Neural cell (in vitro differentiated cells): ENCODE results near the gene IQSEC1. TPM values are rescaled to one million over a fixed set of nuclear protein-coding genes. Genes with fewer than 3 reads are reported as not detected.

Source experiments
- H2AFZ ChIP-seq: fragments of 200-600, 300-800 bp; sonication (generic), shearing (Covaris generic); 2 replicates; pipeline ENCODE4 v1.6.0; 2014; ENCODE audit warnings: low read depth, mild to moderate bottlenecking, antibody characterized with exemption, low read length, moderate library complexity
- H3F3A ChIP-seq: fragments of 200-600 bp; shearing (Covaris generic); 2 replicates; pipeline ENCODE4 v1.6.1; 2016; ENCODE audit warnings: mild to moderate bottlenecking, moderate library complexity, mixed read lengths, antibody characterized with exemption, low read length; ENCODE audit not compliant: insufficient read depth, poor library complexity, severe bottlenecking
- H3K27ac ChIP-seq: fragments of 200-600, 300-800 bp; sonication (generic), shearing (Covaris generic); 2 replicates; pipeline ENCODE4 v1.5.1; 2014; ENCODE audit warnings: mild to moderate bottlenecking, low read length, moderate library complexity
- H3K27me3 ChIP-seq: fragments of 300-800, 200-600 bp; sonication (generic), shearing (Covaris generic); 2 replicates; pipeline ENCODE4 v1.6.0; 2014; ENCODE audit warnings: mild to moderate bottlenecking, low read depth, low read length, moderate library complexity; ENCODE audit not compliant: insufficient read depth
- H3K36me3 ChIP-seq: fragments of 300-800, 200-600 bp; sonication (generic), shearing (Covaris generic); 2 replicates; pipeline ENCODE4 v1.5.1; 2014; ENCODE audit warnings: mild to moderate bottlenecking, antibody characterized with exemption, low read length, moderate library complexity; ENCODE audit not compliant: insufficient read depth
- H3K4me2 ChIP-seq: fragments of 300-800, 200-600 bp; sonication (generic), shearing (Covaris generic); 2 replicates; pipeline ENCODE4 v1.6.0; 2014; ENCODE audit warnings: mild to moderate bottlenecking, low read length
- H3K4me3 ChIP-seq: fragments of 300-800, 200-600 bp; sonication (generic), shearing (Covaris generic); 2 replicates; pipeline ENCODE4 v1.5.1; 2014; ENCODE audit warnings: mild to moderate bottlenecking, low read length, moderate library complexity
- H3K79me2 ChIP-seq: fragments of 200-600 bp; shearing (Covaris generic); replicated peaks from 2 replicates; pipeline ENCODE4 v1.6.0; 2014; ENCODE audit warnings: mild to moderate bottlenecking, low read length, moderate library complexity; ENCODE audit not compliant: insufficient read depth
- H3K9ac ChIP-seq: fragments of 300-800, 200-600 bp; sonication (generic), shearing (Covaris generic); 2 replicates; pipeline ENCODE4 v1.6.1; 2016; ENCODE audit warnings: mild to moderate bottlenecking, low read length, mixed read lengths
- H3K9me2 ChIP-seq: fragments of 200-600 bp; shearing (Covaris generic); 2 replicates; pipeline ENCODE4 v1.6.1; 2016; ENCODE audit warnings: mild to moderate bottlenecking, low read length, mixed read lengths; ENCODE audit not compliant: insufficient read depth
- H3K9me3 ChIP-seq: fragments of 200-600, 300-800 bp; sonication (generic), shearing (Covaris generic); 2 replicates; pipeline ENCODE4 v1.6.1; 2016; ENCODE audit warnings: mild to moderate bottlenecking, mixed run types, low read length, moderate library complexity, mixed read lengths
- H4K20me1 ChIP-seq: fragments of 200-600 bp; shearing (Covaris generic); 2 replicates; pipeline ENCODE4 v1.6.1; 2016; ENCODE audit warnings: mild to moderate bottlenecking, mixed run types; ENCODE audit not compliant: insufficient read depth
- CTCF ChIP-seq: fragments of 450-650 bp; IDR thresholded peaks from 2 replicates; pipeline ENCODE4 v1.5.1; 2014; ENCODE audit warnings: antibody characterized with exemption, mild to moderate bottlenecking, moderate library complexity; ENCODE audit not compliant: poor library complexity, severe bottlenecking
- EP300 ChIP-seq: fragments of 450-650 bp; conservative IDR thresholded peaks from 2 replicates; pipeline ENCODE4 v1.6.1; 2014; ENCODE audit warnings: antibody characterized with exemption, mild to moderate bottlenecking, moderate library complexity; ENCODE audit not compliant: poor library complexity, severe bottlenecking
- EZH2 ChIP-seq: fragments of 200-600, 300-800 bp; shearing (Covaris generic), sonication (generic); IDR thresholded peaks from 2 replicates; pipeline ENCODE4 v1.6.1; 2014; ENCODE audit warnings: antibody characterized with exemption, low read length, borderline replicate concordance, mild to moderate bottlenecking; ENCODE audit not compliant: insufficient read depth, poor library complexity, severe bottlenecking
- MXI1 ChIP-seq: fragments of 450-650 bp; conservative IDR thresholded peaks from 2 replicates; pipeline ENCODE4 v1.6.1; 2014; ENCODE audit warnings: antibody characterized with exemption, mild to moderate bottlenecking; ENCODE audit not compliant: poor library complexity, severe bottlenecking
- POLR2AphosphoS5 ChIP-seq: IDR thresholded peaks from 2 replicates; pipeline ENCODE4 v1.6.1; 2012
- RAD21 ChIP-seq: fragments of 450-650 bp; conservative IDR thresholded peaks from 2 replicates; pipeline ENCODE4 v1.6.1; 2014; ENCODE audit warnings: antibody characterized with exemption, mild to moderate bottlenecking, moderate library complexity
- SMC3 ChIP-seq: fragments of 450-650 bp; conservative IDR thresholded peaks from 2 replicates; pipeline ENCODE4 v1.6.1; 2014; ENCODE audit warnings: antibody characterized with exemption, mild to moderate bottlenecking, moderate library complexity; ENCODE audit not compliant: poor library complexity
- TAF1 ChIP-seq: IDR thresholded peaks from 2 replicates; pipeline ENCODE4 v1.6.1; 2012; ENCODE audit warnings: low read depth
- polyA plus RNA-seq: library from polyadenylated mRNA; depleted of rRNA; stranded (reverse); fragments of >200 nt; gene quantifications from 2 replicates; pipeline ENCODE4 v1.2.3, GENCODE V29; 2014
- TF ChIP-seq, protein P1 (sequence below): IDR thresholded peaks from 2 replicates; pipeline ENCODE4 v1.6.1; 2012; ENCODE audit warnings: borderline replicate concordance

The IQSEC1 gene
- polyA plus RNA-seq, 1 donor from 2014 or later: 6.0 TPM

DNA sequence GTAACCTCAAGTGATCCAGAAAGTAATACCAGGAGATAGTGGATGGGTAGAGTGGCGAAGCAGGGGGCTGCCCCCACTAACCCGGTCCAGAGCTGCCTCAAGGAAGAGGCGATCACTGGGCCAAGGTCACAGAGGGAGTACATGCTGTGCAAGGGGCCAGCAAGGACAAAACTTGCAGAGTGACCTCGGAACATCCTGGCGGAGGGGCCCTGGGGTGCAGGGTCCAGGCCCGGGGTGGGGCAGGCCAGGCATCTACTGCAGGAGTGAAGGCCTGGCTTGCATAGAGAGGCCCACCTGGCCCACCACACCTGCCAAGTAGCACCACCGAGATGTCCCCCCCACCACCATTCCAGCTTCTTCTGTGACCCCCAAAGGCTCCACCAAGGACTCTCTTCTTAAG, 17.6 kb downstream of the IQSEC1 start:
- H3K9ac ChIP-seq: no peak overlapping the region
- no peaks in the 10 kb centered on the region for H3K9me2 ChIP-seq
- no peak overlapping the region for H2AFZ ChIP-seq
- H3K36me3 ChIP-seq: no peaks in the 10 kb centered on the region
- H3K27ac ChIP-seq: no peak overlapping the region
- no peaks in the 10 kb centered on the region for H3F3A ChIP-seq
- no peaks in the 10 kb centered on the region for H3K79me2 ChIP-seq
- H3K4me2 ChIP-seq: no peak overlapping the region
- no peak overlapping the region for H3K4me3 ChIP-seq
- no peaks in the 10 kb centered on the region for H3K9me3 ChIP-seq
- H3K27me3 ChIP-seq: no peaks in the 10 kb centered on the region
- TF ChIP-seq POLR2AphosphoS5 (no peak), EP300 (no peak), EZH2 (no peak), TAF1 (no peak), SMC3 (no peak), CTCF (no peak), MXI1 (no peak), RAD21 (no peak)
- TF ChIP-seq, protein P1, sequence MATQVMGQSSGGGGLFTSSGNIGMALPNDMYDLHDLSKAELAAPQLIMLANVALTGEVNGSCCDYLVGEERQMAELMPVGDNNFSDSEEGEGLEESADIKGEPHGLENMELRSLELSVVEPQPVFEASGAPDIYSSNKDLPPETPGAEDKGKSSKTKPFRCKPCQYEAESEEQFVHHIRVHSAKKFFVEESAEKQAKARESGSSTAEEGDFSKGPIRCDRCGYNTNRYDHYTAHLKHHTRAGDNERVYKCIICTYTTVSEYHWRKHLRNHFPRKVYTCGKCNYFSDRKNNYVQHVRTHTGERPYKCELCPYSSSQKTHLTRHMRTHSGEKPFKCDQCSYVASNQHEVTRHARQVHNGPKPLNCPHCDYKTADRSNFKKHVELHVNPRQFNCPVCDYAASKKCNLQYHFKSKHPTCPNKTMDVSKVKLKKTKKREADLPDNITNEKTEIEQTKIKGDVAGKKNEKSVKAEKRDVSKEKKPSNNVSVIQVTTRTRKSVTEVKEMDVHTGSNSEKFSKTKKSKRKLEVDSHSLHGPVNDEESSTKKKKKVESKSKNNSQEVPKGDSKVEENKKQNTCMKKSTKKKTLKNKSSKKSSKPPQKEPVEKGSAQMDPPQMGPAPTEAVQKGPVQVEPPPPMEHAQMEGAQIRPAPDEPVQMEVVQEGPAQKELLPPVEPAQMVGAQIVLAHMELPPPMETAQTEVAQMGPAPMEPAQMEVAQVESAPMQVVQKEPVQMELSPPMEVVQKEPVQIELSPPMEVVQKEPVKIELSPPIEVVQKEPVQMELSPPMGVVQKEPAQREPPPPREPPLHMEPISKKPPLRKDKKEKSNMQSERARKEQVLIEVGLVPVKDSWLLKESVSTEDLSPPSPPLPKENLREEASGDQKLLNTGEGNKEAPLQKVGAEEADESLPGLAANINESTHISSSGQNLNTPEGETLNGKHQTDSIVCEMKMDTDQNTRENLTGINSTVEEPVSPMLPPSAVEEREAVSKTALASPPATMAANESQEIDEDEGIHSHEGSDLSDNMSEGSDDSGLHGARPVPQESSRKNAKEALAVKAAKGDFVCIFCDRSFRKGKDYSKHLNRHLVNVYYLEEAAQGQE: no peak
- H4K20me1 ChIP-seq: no peaks in the 10 kb centered on the region

DNA sequence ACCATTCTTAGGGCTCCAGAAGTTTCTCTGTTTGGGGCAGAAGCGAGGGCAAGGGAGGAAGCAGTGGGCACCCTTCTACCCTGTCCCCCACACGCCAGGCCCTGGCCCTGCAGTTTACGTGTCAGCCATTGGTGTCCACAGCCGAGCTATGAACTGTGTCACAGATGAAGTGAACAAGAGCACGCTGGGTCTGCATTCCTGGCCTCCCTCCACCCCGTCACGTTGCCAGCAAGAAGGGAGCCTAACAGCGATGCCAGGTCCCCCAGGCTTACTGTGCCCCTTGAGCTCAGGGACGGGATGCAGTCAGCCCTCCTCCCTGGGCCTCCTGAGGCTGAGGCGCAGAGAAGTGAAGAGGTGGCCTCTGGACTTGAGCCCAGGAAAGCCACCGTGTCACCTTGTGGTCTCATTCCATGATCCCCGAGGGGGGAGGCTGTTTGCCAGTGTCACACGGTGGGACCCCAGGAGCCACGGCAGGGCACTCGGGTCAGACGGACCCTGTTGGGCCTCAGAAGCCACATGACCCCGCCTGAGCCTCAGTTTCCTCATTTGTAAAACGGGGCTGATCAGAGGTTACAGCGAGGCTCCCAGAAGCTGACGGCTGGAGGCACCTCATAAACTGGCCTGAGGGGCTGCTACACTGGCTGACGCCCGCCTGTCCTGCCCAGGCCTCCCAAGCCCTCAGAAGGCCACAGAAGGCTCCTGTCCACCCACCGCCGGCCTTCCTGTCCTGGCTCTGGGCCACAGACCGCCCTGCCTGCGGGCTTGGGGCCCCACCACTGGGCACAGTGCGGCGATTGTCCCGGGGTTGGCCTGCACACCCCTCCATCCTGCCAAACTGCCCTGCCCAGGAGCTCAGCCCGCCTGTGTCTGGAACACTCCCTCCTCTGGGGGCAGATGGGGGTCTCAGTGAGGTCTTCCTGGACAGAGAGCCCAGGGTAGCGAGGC, 18.6 kb downstream of the IQSEC1 start:
- no peak overlapping the region for H3K4me2 ChIP-seq
- no peak overlapping the region for H3K4me3 ChIP-seq
- no peaks in the 10 kb centered on the region for H3K9me2 ChIP-seq
- no peaks in the 10 kb centered on the region for H3F3A ChIP-seq
- H4K20me1 ChIP-seq: no peaks in the 10 kb centered on the region
- no peak overlapping the region for H3K27ac ChIP-seq
- H3K36me3 ChIP-seq: no peaks in the 10 kb centered on the region
- H2AFZ ChIP-seq: no peak overlapping the region
- H3K9ac ChIP-seq: no peak overlapping the region
- H3K27me3 ChIP-seq: no peaks in the 10 kb centered on the region
- TF ChIP-seq CTCF (no peak), POLR2AphosphoS5 (no peak), EZH2 (no peak)
- TF ChIP-seq, protein P1: no peak
- no peaks in the 10 kb centered on the region for H3K9me3 ChIP-seq
- H3K79me2 ChIP-seq: no peaks in the 10 kb centered on the region
